Lung (tissue), 12 donors: Measurements from ENCODE around the gene KCNT1. TPM values are rescaled to one million over a fixed set of nuclear protein-coding genes. Genes with fewer than 3 reads are reported as not detected.

ENCODE experiments used
- ATAC-seq: fragments of 200-7000 bp; cut with Tn5 transposase; one replicate; pipeline ENCODE4 v1.9.1; 2020; ENCODE audit warnings: moderate number of reproducible peaks; ENCODE audit not compliant: insufficient read depth, low FRiP score
- DNase-seq, 3 donors: peaks; one replicate each; pipeline ENCODE4 v3.0.0-alpha.2; 2013 to 2017
- H3K27ac ChIP-seq, 2 donors: one replicate each; pipeline ENCODE4 v1.5.1; 2013; ENCODE audit warnings: mild to moderate bottlenecking in 2 of 2, moderate library complexity in 2 of 2, control low read depth in 1 of 2, inconsistent platforms in 1 of 2, low read depth in 1 of 2, low read length in 1 of 2
- H3K27me3 ChIP-seq, 3 donors: one replicate each; pipeline ENCODE4 v1.5.1; 2013; ENCODE audit warnings: low read length in 2 of 3; ENCODE audit not compliant: control insufficient read depth in 3 of 3, insufficient read depth in 3 of 3
- H3K36me3 ChIP-seq, 4 donors: one replicate each; pipeline ENCODE4 v1.5.1; 2013; ENCODE audit warnings: low read length in 4 of 4, mild to moderate bottlenecking in 1 of 4, moderate library complexity in 1 of 4; ENCODE audit not compliant: control insufficient read depth in 4 of 4, insufficient read depth in 4 of 4
- H3K4me1 ChIP-seq, 5 donors: one replicate each; pipeline ENCODE4 v1.5.1; 2013; ENCODE audit warnings: low read length in 5 of 5, mild to moderate bottlenecking in 2 of 5, moderate library complexity in 1 of 5; ENCODE audit not compliant: control insufficient read depth in 5 of 5, insufficient read depth in 5 of 5
- H3K4me3 ChIP-seq: one replicate; pipeline ENCODE4 v1.5.1; 2013; ENCODE audit warnings: mild to moderate bottlenecking, control low read depth, moderate library complexity
- H3K9ac ChIP-seq, 2 donors: one replicate each; pipeline ENCODE4 v1.5.1; 2013; ENCODE audit warnings: low read length in 2 of 2, control low read depth in 1 of 2; ENCODE audit not compliant: insufficient read depth in 1 of 2
- H3K9me3 ChIP-seq, 4 donors: one replicate each; pipeline ENCODE4 v1.5.1; 2013; ENCODE audit warnings: low read length in 3 of 4, mild to moderate bottlenecking in 1 of 4, moderate library complexity in 1 of 4; ENCODE audit not compliant: control insufficient read depth in 4 of 4, insufficient read depth in 3 of 4
- WGBS, 2 donors: extraction: QIAGEN DNeasy Blood & Tissue Kit; methylation state at CpG; one replicate each; pipeline ENCODE4 v1.1.7; 2013; 5-methylcytosine and 5-hydroxymethylcytosine counted together
- polyA plus RNA-seq, 2 donors: library from polyadenylated mRNA; stranded (reverse); fragments of 200-250 nt; gene quantifications; one replicate each; pipeline ENCODE4 v1.2.1, GENCODE V29; 2013
- total RNA-seq, 2 donors: library from RNA; depleted of rRNA in 1 of 2; stranded (reverse); fragments of >200 nt in 1 of 2; gene quantifications; one replicate each; pipeline ENCODE4 v1.2.1, GENCODE V29; 2014 to 2021
- TF ChIP-seq, protein P1 (sequence below): IDR thresholded peaks from 2 replicates; pipeline ENCODE4 v1.5.1; 2012; ENCODE audit warnings: mild to moderate bottlenecking; ENCODE audit errors: control extremely low read depth, extremely low read depth
- donor health status: control.
- donor health status: control.
- donor health status: Bipolar disorder and iron deficiency.
- donor health status: healthy.
- donor health status: DM: yes; HTN: yes; CAD: no.

KCNT1 gene
- total and polyA plus RNA-seq, 4 donors = 0.06 to 0.28 (median 0.11) TPM

DNA sequence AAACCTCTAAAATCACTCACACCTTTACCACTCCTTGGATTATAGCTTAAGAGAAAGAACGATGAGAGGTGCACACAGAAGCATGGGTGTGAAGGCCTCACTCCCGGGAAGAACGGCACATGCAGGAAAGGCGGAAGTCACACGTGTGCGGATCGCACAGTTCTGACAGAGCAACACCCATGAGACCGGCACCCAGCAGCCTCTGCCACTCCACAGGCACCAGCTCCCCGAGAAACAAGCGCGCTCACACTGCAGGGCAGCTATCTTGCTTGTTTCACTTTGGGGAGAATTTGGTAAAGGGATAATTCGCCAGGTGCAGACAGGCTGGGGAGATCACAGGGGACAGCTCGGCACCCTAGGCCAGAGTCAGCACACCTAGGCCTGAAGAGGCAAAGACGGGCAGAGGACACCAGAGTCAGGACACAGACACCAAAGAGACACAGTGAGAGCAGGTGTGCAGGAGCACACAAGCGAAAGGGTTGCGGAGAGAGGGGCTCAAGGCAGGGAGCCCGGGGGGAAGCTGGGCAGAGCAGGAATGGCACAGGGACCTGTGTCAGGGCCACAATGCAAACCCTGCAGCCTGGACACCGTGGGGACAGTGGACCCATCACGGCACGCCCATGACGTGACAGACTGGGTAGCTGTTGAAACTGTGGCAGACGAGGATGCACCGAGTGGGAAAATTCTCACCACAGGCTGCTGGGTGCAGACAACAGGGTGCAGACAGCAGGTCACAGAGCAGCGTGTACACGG, 123.6 kb downstream of the KCNT1 start:
- Histone ChIP-seq H3K27ac (no peak overlapping the region), H3K27me3 (no peaks in the 10 kb centered on the region), H3K4me1 (no peaks in the 10 kb centered on the region), H3K4me3 (no peak overlapping the region), H3K9ac (no peak overlapping the region), H3K9me3 (no peaks in the 10 kb centered on the region), H3K36me3 (peaks cover 12 to 29% (median 22%) of the 10 kb centered on the region in 4 donors)
- 91 to 94% methylated on average over 25 of the region's 25 CpGs for WGBS, 2 donors
- TF ChIP-seq, protein P1, sequence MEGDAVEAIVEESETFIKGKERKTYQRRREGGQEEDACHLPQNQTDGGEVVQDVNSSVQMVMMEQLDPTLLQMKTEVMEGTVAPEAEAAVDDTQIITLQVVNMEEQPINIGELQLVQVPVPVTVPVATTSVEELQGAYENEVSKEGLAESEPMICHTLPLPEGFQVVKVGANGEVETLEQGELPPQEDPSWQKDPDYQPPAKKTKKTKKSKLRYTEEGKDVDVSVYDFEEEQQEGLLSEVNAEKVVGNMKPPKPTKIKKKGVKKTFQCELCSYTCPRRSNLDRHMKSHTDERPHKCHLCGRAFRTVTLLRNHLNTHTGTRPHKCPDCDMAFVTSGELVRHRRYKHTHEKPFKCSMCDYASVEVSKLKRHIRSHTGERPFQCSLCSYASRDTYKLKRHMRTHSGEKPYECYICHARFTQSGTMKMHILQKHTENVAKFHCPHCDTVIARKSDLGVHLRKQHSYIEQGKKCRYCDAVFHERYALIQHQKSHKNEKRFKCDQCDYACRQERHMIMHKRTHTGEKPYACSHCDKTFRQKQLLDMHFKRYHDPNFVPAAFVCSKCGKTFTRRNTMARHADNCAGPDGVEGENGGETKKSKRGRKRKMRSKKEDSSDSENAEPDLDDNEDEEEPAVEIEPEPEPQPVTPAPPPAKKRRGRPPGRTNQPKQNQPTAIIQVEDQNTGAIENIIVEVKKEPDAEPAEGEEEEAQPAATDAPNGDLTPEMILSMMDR = no peak
- ATAC-seq (no peak), DNase-seq (no peak)

DNA sequence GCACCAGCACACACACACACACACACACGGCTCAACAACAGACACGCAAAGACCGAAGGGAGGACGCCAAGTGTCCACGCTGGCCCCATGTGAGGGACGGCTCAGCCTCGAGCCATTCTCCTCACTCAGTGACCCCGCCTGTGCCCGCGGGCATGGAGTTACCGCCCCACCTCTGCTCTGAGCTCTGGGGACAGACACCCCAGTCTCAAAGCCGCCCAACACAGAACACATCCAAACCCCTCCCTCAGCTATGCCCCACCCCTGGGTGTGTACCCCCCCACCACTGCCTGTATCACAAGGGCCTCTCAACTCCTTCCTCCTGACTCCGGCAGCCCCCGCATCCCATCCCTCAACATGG, 124.2 kb downstream of the KCNT1 start:
- 97 to 99% methylated on average over 14 of the region's 14 CpGs for WGBS, 2 donors
- H3K9me3 ChIP-seq = peaks cover 0 to under 1% (median 0%) of the 10 kb centered on the region in 4 donors
- ATAC-seq (no peak), DNase-seq (no peak)
- peaks cover 12 to 24% (median 18%) of the 10 kb centered on the region in 4 donors for H3K36me3 ChIP-seq
- TF ChIP-seq, protein P1 = no peak
- H3K27me3 ChIP-seq = no peaks in the 10 kb centered on the region
- no peak overlapping the region for H3K27ac ChIP-seq
- no peak overlapping the region for H3K9ac ChIP-seq
- H3K4me3 ChIP-seq = no peak overlapping the region
- no peaks in the 10 kb centered on the region for H3K4me1 ChIP-seq

DNA sequence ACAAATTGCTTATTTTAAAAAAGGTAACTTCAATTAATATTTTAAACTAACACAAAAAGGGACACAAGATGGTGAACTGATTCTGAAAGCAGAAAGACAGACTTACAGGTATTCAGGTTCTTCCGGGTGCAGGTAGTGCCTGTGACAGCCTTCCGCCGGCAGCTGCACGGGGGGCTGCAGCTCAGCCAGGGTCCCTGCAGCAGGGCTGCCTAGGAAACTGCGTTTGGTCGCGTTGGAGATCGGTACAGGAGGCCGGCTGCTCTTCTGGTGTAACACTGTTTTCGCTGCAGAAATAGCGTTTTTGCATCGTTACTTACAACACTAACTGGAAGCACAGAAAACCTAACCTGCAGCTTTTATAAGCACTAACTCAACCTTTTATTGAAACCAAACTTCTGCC, 125.3 kb downstream of the KCNT1 start:
- H3K9me3 ChIP-seq = peaks cover 0 to 1% (median 0%) of the 10 kb centered on the region in 4 donors
- no peaks in the 10 kb centered on the region for H3K27me3 ChIP-seq
- WGBS, 2 donors = 95 to 96% methylated on average over 12 of the region's 12 CpGs
- ATAC-seq (no peak), DNase-seq (no peak)
- H3K36me3 ChIP-seq = peaks cover 11 to 13% (median 12%) of the 10 kb centered on the region in 4 donors
- no peak overlapping the region for H3K27ac ChIP-seq
- TF ChIP-seq, protein P1 = no peak
- H3K9ac ChIP-seq = no peak overlapping the region
- no peak overlapping the region for H3K4me3 ChIP-seq
- H3K4me1 ChIP-seq = no peaks in the 10 kb centered on the region
